UCSD-AML1 (cell line): ENCODE results near the gene MAP10.

Experiments
- DNase-seq: peaks from one replicate; lab custom pipeline; 2025; ENCODE audit not compliant: unreplicated experiment; lab: John Stamatoyannopoulos, UW

Gene MAP10

GRCh38 chr1:232795497-232796053 lies 9.6 kb upstream of the MAP10 start:
- no peak for DNase-seq

DNA sequence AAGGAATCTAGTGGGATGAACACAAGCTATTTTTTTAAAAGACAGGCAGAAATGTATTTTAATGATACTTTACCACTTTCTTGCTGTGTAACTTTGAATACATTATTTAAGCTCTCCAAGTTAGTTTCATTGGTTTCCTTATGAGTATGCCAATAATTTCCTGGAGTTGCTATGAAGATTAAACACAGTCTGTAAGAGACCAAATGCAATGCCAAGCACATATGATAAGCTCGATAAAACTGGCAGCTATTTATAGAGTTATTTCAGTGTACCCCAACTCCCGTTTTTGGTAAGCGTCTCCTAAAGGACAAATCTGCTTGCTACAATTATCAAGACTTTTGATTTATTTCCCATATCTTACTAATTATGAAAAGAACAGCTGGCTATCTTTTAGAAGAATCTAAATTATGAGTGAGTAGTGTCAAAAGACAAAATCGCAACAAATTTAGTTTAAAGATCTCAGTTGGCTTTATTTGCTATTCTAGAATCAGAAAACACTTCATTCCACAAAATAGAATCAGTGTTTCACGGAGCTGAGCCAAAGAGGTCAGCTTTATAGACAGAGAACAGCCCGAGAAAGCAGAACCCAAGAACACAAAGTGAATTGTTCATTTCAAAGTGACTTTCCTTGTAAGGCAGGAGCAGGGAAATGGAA lies 7.2 kb upstream of the MAP10 start:
- no peak for DNase-seq

DNA sequence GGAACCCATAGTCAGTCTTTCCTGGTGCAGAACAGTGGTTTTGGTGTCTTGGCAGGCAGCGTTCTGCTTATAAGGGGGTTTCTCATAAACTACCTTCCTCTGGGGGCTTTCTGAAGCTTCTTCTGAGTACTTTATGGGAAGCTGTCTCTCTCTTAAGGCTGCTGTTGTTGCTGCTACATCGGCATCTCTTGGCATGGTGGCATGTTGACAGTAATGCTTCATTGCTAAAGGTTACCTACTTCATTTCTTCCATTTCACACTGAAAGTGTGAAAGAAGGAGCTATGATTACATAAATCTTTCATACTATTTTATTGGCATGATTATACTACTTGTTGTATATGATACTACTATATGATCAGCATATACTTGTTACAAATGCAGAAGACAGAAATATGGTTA lies 6.3 kb upstream of the MAP10 start:
- no peak for DNase-seq

DNA sequence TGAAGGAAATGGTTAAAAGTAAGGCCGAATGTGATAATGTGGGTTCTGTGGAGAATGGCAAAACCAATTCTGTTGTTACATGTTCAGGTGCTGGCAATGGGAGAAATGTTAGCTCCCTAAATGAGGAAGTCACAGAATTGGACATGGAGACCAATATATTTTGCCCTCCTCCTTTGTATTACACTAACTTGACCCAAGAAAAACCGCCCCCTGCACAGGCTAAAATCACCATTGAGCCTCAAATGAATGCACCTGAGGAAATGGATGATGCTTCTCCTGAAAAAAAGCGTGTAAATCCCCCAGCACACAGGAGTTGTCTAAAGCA lies 932 bp downstream of the MAP10 start:
- DNase-seq, result no peak

DNA sequence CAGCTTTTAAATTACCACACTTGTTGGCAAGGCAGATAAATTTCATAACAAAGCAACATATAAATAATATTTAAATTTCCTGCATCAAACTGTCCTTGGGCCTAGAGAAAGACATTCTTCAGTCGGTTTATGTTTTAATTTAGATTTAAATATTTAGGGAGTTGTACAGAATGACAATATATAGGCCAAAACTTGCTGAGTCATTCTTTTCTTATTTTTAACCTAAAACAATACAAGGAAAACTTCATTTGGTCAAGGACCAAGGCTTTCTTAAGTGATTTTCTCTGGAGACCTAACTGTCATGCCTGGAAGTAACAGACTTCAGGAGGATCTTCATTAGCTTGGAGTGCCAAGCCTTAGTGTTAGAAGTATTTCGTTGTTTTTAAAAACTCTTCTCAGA lies 5.6 kb downstream of the MAP10 start:
- no peak for DNase-seq

DNA sequence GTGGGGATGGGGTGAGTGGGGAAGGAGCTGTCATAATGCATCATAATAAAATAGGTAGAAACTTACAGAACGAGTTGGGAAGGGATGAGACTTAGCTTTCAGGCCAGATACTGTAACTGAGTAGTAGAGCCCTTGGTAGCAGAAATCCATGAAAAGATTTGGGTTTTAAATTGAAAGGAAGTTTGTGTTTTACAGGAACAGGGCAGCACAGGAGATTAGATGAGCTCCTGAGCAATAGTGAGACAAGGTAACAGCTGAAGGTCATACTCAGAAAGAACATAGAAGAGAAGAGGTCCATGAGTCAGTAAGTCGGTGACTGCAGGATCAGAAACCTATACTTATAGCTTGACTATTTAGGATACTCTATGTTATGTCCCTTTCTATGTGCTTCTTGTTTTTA lies 7.3 kb downstream of the MAP10 start:
- no peak for DNase-seq

GRCh38 chr1:232813097-232813496 lies 7.9 kb downstream of the MAP10 start:
- no peak for DNase-seq

DNA sequence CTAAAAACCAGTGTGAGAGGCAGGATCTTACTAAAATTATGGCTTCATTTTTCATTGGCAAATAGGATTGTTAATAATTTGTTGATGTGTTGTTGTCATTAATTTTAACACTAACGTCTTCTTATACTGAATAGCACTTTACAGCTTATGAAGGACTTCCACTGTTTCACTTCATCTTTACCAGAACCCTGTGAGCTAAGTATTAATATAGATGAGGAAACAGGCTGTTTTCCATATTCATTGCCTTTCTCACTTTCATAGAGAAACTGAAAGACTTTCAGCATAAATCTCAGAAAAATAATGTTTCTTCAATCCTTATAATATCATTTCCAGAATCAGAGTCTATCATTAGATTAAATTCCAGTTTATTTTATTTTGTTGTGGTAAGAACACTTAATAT lies 8.5 kb downstream of the MAP10 start:
- DNase-seq, result no peak

DNA sequence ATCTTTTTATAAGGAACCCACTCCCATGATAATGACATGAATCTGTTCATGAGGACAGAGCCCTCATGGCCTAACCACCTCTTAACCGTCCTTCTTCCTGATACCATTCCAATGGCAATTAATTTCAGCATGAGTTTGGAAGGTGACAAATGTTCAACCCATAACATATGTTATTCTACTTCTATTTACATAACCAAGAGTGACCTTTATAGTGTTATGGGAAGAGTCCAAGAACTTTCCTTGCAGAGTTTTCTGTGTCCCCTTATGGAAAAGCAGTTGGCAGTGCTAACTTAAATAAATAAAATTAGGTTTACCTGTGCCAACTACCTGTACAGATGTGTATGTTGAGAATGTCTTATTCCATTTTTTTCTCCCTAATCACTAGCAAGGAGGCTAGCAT lies 11.1 kb downstream of the MAP10 start:
- no peak for DNase-seq

GRCh38 chr1:232818040-232818439 lies 12.8 kb downstream of the MAP10 start:
- no peak for DNase-seq

- no peak for DNase-seq
These were observed 15.2 kb downstream of the MAP10 start for GRCh38 chr1:232820431-232820830.

GRCh38 chr1:232822530-232822929 lies 17.3 kb downstream of the MAP10 start:
- DNase-seq, result no peak

DNA sequence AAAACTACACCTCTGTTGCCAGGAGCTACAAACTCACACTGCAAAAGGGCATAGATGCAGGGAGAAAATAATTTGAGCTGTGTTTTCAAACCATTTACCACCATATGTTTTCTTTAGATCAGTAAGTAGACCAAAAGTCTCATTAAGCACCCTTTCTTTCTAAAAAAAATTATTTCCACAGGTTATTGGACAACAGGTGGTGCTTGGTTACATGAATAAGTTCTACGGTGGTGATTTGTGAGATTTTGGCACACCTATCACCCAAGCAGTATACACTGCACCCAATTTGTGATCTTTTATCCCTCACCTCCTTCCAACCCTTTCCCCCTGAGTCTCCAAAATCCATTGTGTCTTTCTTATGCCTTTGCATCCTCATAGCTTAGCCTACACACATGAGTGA lies 21.1 kb downstream of the MAP10 start:
- no peak for DNase-seq

GRCh38 chr1:232830661-232831060 lies 25.4 kb downstream of the MAP10 start:
- DNase-seq, result no peak

DNA sequence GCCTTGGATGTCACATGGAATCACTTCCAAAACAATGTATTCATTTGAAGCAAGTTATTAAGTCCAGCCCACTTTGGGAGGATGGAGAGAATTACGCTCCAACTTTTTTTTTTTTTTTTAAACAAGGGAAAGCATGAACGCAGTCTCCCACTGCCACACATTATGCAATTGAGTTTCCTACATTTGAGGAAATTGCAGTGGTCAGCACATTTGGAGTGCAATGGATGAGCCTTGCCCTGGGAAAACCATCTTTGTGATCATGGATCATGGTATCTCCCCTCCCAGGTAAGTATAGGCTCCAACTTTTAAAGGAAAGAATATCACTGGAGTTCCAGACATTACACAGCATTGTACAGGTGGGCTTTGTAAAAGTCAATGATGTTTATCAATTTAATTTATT lies 26.7 kb downstream of the MAP10 start:
- no peak for DNase-seq

DNA sequence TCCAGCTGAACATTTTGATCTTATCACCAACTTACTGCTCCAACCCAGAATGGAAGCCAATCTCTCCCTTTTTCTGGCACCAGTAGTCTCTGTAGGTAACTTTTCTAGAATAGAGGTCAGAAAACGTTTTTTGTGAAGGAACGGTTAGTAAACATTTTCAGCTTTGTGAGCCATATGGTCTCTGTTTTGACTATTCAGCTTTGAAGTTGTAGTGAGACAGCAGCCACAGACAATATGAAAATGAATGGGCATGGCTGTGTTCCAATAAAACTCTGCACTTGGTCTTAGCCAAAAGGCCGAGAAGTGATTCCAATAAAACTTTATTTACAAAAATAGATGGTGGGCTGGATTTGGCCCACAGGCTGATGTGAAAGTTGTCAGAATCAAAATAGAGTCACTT lies 28.9 kb downstream of the MAP10 start:
- no peak for DNase-seq

GRCh38 chr1:232835166-232835565 lies 29.9 kb downstream of the MAP10 start:
- DNase-seq, result no peak

- no peak for DNase-seq
These were observed 31.9 kb downstream of the MAP10 start for GRCh38 chr1:232837087-232837486.

DNA sequence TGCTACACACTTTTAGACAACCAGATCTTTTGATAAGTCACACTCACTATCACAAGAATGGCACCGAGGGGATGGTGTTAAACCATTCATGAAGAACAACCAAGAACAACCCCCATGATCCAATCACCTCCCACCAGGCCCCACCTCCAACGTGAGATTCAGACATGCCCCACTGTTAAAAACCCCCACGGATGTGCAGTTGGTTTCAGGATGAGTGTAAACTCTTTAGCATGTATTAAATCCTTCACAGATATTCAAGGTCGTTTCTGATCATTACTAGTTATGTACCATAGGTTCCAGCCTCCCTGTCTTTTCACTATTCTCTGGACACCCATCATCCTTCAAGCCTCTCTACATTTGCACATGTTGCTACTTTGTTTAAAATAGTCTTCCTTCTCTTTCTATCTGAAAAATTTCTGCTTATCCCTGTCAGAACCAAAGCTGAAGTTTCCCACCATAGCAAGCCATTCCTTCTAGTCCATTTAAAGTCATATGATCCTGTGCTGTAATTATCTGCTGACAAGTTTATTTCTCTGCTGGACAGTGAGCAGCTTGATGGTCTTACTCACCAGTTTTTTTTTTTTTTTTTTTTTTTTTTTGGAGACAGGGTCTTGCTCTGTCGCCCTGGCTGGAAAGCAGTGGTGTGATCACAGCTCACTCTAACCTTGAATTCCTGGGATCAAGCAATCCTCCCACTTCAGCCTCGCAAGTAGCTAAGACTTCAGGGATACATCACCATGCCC lies 36.8 kb downstream of the MAP10 start:
- no peak for DNase-seq

GRCh38 chr1:232844791-232845190 lies 39.6 kb downstream of the MAP10 start:
- no peak for DNase-seq

DNA sequence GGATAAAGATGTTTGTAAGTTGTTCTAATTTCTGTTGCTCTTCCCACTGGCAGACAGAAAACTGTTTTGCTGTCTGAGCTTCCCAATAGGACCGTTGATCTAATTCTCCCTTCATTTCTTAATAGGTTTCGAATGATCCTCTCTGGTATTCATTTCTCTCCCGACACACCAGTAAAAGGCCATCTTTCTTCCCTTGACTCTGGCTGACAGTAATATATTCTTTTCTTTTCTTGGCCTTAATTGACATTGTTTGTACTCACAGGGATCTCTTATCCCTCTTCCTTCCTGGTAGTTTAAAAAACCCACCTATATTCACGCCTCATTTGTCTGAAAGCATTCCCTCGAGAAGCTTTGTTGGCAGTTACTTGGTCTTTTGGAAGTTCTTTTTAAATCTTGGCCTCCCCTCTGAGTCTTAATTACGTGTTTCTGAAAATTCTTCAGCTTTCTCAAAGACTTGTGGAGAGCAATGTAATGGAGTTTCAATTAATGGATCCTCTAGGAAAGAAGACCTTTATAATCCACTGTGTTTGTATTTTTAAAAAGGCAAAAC lies 40.3 kb downstream of the MAP10 start:
- no peak for DNase-seq

- DNase-seq, result no peak
These were observed 46.3 kb downstream of the MAP10 start for GRCh38 chr1:232851532-232851931.
